ENCODE measurements around the gene PARVG. TPM values are rescaled to one million over a fixed set of nuclear protein-coding genes. Genes with fewer than 3 reads are reported as not detected.

The PARVG gene
- total RNA-seq, 2 donors from 2014 or later = 0.11 to 0.44 TPM

DNA sequence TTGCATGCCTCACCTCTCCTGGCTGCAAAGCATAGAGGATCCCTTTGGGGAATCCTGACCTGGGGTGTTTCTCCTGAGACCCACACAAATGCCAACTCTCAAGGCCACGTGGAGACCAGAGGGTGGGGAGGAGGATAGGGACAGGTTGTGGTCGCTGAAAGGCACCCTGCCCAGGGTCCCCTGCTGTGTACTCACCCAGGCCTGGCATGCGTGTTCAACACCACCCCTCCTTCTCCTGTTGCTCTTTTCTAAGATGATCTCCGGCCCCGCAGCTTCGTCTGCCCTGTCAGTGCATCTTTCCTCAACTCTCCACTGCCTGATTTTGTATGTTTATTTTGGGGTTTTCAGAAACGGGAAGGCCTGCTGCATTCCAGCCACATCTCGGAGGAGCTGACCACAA, 44.6 kb upstream of the PARVG start:
- no peak overlapping the region for H3K4me3 Mint-ChIP-seq

DNA sequence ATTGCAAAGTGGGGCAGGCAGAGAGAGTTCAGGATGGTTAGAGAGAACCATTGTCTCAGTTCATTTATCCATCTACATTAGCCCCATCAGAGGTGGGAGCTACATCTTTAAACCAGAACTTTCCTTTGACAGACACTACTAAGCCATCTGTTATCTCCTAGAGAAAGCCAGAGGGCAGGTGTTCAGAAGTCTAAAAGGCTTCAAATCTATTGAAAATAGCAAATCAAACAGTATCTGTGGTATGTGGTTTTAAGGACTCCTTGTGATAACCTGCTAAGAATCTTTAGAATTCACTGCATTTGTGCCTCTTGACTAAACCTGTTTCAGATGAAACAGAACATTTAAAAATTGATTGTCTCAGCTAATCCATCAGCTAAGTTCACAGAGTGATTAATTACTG, 43.9 kb upstream of the PARVG start:
- H3K4me1 Mint-ChIP-seq = no peaks in the 10 kb centered on the region
- Histone ChIP-seq H3K36me3 (ENCODE audit: control insufficient read depth, insufficient read depth, low read length) (peaks cover 5% of the 10 kb centered on the region), H3K9ac (ENCODE audit: extremely low read depth, low read length, poor library complexity, severe bottlenecking) (no peak overlapping the region), H3K27me3 (ENCODE audit: control insufficient read depth, insufficient read depth, low read length, poor library complexity, severe bottlenecking) (no peaks in the 10 kb centered on the region), H3K4me3 (ENCODE audit: low read length) (no peak overlapping the region), H3K9me3 (ENCODE audit: control insufficient read depth, low read length) (peaks cover 18% of the 10 kb centered on the region), H3K27ac (ENCODE audit: low read depth, low read length) (no peak overlapping the region), H3K4me1 (ENCODE audit: control insufficient read depth, insufficient read depth, low read length) (no peaks in the 10 kb centered on the region)
- TF ChIP-seq, protein P1, sequence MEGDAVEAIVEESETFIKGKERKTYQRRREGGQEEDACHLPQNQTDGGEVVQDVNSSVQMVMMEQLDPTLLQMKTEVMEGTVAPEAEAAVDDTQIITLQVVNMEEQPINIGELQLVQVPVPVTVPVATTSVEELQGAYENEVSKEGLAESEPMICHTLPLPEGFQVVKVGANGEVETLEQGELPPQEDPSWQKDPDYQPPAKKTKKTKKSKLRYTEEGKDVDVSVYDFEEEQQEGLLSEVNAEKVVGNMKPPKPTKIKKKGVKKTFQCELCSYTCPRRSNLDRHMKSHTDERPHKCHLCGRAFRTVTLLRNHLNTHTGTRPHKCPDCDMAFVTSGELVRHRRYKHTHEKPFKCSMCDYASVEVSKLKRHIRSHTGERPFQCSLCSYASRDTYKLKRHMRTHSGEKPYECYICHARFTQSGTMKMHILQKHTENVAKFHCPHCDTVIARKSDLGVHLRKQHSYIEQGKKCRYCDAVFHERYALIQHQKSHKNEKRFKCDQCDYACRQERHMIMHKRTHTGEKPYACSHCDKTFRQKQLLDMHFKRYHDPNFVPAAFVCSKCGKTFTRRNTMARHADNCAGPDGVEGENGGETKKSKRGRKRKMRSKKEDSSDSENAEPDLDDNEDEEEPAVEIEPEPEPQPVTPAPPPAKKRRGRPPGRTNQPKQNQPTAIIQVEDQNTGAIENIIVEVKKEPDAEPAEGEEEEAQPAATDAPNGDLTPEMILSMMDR (conservative IDR thresholded peaks at IDR 0.05) = no peak
- H3K36me3 Mint-ChIP-seq (ENCODE audit: low read depth) = peaks cover 43% of the 10 kb centered on the region
- no peaks in the 10 kb centered on the region for H3K27me3 Mint-ChIP-seq (ENCODE audit: insufficient read depth)
- no peak overlapping the region for H3K27ac Mint-ChIP-seq
- DNase-seq = no peak
- peaks cover 33% of the 10 kb centered on the region for H3K9me3 Mint-ChIP-seq
- no peak overlapping the region for H3K4me3 Mint-ChIP-seq

More for the DNA sequence above, 44.6 kb upstream of the PARVG start:
- H3K4me3 ChIP-seq (ENCODE audit: low read length) = no peak overlapping the region
- H3K9ac ChIP-seq (ENCODE audit: extremely low read depth, low read length, poor library complexity, severe bottlenecking) = no peak overlapping the region
- H3K27ac ChIP-seq (ENCODE audit: low read depth, low read length) = no peak overlapping the region
- H3K36me3 Mint-ChIP-seq (ENCODE audit: low read depth) = peaks cover 43% of the 10 kb centered on the region
- H3K4me1 ChIP-seq (ENCODE audit: control insufficient read depth, insufficient read depth, low read length) = no peaks in the 10 kb centered on the region
- TF ChIP-seq, protein P1 (conservative IDR thresholded peaks at IDR 0.05) = no peak
- peaks cover 18% of the 10 kb centered on the region for H3K9me3 ChIP-seq (ENCODE audit: control insufficient read depth, low read length)
- H3K27ac Mint-ChIP-seq = no peak overlapping the region
- H3K4me1 Mint-ChIP-seq = no peaks in the 10 kb centered on the region
- no peaks in the 10 kb centered on the region for H3K27me3 Mint-ChIP-seq (ENCODE audit: insufficient read depth)
- H3K36me3 ChIP-seq (ENCODE audit: control insufficient read depth, insufficient read depth, low read length) = peaks cover 5% of the 10 kb centered on the region
- WGBS, 2 experiments (ENCODE audit: insufficient coverage in 1 of 2, insufficient read length in 1 of 2) = 90 to 97% methylated on average over 4 to 8 of the region's 8 CpGs
- peaks cover 33% of the 10 kb centered on the region for H3K9me3 Mint-ChIP-seq
- DNase-seq = no peak
- no peaks in the 10 kb centered on the region for H3K27me3 ChIP-seq (ENCODE audit: control insufficient read depth, insufficient read depth, low read length, poor library complexity, severe bottlenecking)

DNA sequence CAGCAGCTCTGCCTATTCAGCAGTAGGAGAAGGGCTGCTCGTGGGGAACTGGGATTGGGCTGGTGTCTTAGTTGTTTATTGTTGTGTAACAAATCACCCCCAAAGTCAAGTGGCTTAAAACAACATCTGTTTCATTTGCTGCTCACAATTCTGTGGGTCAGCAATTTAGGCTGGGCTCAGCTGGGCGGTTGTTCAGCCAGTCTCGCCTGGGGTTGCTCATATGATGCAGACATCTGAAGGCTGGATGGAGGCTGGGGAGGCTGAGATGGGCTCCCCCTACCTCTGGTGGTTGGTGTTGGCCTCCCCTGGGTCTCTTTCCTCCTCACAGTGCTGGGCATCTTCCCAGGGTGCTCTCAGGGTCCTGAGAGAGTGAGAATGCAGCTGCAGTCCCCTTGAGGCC, 43.3 kb upstream of the PARVG start:
- TF ChIP-seq, protein P1 (conservative IDR thresholded peaks at IDR 0.05) = no peak
- Histone ChIP-seq H3K9me3 (ENCODE audit: control insufficient read depth, low read length) (peaks cover 18% of the 10 kb centered on the region), H3K36me3 (ENCODE audit: control insufficient read depth, insufficient read depth, low read length) (peaks cover 5% of the 10 kb centered on the region), H3K4me3 (ENCODE audit: low read length) (no peak overlapping the region), H3K27me3 (ENCODE audit: control insufficient read depth, insufficient read depth, low read length, poor library complexity, severe bottlenecking) (no peaks in the 10 kb centered on the region), H3K4me1 (ENCODE audit: control insufficient read depth, insufficient read depth, low read length) (no peaks in the 10 kb centered on the region), H3K27ac (ENCODE audit: low read depth, low read length) (no peak overlapping the region), H3K9ac (ENCODE audit: extremely low read depth, low read length, poor library complexity, severe bottlenecking) (no peak overlapping the region)
- 100% methylated on average over 3 of the region's 3 CpGs; no CpG with 5 or more reads in 1 of the 2 experiments for WGBS, 2 experiments (ENCODE audit: insufficient coverage in 1 of 2, insufficient read length in 1 of 2)
- Mint-ChIP-seq H3K9me3 (peaks cover 33% of the 10 kb centered on the region), H3K27me3 (ENCODE audit: insufficient read depth) (no peaks in the 10 kb centered on the region), H3K36me3 (ENCODE audit: low read depth) (peaks cover 45% of the 10 kb centered on the region), H3K4me1 (no peaks in the 10 kb centered on the region), H3K27ac (no peak overlapping the region), H3K4me3 (no peak overlapping the region)
- DNase-seq = no peak

Data from endodermal cell (in vitro differentiated cells).